ENCODE data around the gene FOCAD.

FOCAD gene

DNA sequence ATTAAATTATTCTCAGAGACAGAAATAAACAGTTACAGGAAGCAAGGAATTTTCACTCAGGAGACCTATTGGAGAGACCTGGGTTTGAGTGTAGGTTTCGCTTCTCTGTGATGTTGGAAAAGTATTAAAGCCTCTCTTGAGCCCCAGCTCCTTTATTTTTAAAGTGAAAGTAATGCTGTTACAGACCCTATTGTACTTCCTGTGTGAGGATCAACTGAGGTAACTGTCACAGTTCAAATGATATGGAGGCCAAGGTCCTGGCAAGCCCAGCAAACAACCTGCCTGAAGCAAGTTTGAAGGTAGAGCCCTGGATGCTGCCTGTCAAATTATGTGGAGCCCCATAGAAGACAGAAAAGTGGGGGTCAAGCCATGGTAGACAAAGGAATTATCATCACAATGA lies 355.2 kb downstream of the FOCAD start:
- no peak for DNase-seq (ENCODE audit: low read depth)
- TF ChIP-seq, protein P1, sequence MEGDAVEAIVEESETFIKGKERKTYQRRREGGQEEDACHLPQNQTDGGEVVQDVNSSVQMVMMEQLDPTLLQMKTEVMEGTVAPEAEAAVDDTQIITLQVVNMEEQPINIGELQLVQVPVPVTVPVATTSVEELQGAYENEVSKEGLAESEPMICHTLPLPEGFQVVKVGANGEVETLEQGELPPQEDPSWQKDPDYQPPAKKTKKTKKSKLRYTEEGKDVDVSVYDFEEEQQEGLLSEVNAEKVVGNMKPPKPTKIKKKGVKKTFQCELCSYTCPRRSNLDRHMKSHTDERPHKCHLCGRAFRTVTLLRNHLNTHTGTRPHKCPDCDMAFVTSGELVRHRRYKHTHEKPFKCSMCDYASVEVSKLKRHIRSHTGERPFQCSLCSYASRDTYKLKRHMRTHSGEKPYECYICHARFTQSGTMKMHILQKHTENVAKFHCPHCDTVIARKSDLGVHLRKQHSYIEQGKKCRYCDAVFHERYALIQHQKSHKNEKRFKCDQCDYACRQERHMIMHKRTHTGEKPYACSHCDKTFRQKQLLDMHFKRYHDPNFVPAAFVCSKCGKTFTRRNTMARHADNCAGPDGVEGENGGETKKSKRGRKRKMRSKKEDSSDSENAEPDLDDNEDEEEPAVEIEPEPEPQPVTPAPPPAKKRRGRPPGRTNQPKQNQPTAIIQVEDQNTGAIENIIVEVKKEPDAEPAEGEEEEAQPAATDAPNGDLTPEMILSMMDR (IDR thresholded peaks at IDR 0.05; ENCODE audit: control insufficient read depth, insufficient read depth, low read depth, low read length, missing control alignments): no peak
- no peak overlapping the region for H3K4me3 ChIP-seq (ENCODE audit: control insufficient read depth, low read depth, low read length)

DNA sequence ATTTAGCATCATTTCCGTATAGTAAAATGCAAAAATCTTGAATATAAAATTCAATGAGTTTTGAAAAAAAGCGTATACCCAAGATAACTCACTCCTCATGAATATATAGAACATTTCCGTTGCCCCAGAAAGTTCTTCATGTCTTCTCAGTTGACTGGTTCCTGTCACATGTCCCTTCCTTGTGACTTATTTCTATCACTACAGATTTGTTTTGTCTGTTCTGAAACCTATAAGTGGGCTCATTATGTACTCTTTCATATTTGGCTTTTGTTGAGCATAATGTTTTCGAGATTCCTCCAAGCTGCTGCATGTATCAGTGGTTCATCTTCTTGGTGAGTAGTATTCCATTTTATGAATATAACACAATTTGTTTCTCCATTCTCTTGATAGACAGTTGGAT lies 358.4 kb downstream of the FOCAD start:
- no peak overlapping the region for H3K4me3 ChIP-seq (ENCODE audit: control insufficient read depth, low read depth, low read length)
- TF ChIP-seq, protein P1 (IDR thresholded peaks at IDR 0.05; ENCODE audit: control insufficient read depth, insufficient read depth, low read depth, low read length, missing control alignments): no peak
- no peak for DNase-seq (ENCODE audit: low read depth)

DNA sequence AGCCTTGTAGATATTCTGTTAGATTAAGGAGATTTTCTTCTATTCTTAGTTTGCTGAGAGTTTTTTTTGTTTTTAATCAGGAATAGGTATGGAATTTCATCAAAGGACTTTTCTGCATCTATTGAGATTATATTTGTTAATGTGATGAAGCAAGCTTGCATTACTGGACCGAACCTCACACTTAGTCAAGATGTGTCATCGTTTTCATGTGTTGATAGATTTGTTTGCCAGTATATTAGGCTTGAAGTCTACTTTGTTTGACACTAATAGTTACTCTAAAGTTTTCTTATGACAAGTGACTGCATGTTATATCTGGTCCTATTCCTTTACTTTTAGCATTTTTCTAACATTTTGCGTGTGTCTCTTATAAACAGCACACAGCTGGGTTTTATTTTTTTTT lies 359.8 kb downstream of the FOCAD start:
- H3K4me3 ChIP-seq (ENCODE audit: control insufficient read depth, low read depth, low read length): no peak overlapping the region
- TF ChIP-seq, protein P1 (IDR thresholded peaks at IDR 0.05; ENCODE audit: control insufficient read depth, insufficient read depth, low read depth, low read length, missing control alignments): no peak
- DNase-seq (ENCODE audit: low read depth): no peak

Measured in AG09309 (cell line).